Neuronal stem cell (in vitro differentiated cells): ENCODE measurements around the gene ZMYM4.
A peak's percentile ranks its signal among the peaks of the same experiment; 100 is the strongest.

ENCODE experiments used
- DNase-seq: peaks from one replicate; pipeline ENCODE4 v3.0.0-alpha.2; 2013; ENCODE audit warnings: low spot score
- H2AFZ ChIP-seq: one replicate; pipeline ENCODE4 v1.6.1; 2013; ENCODE audit warnings: mild to moderate bottlenecking, low read length, inconsistent platforms
- H2AK5ac ChIP-seq: 2 replicates; pipeline ENCODE4 v1.6.1; 2013; ENCODE audit warnings: low read depth, mild to moderate bottlenecking, inconsistent platforms, low read length, moderate library complexity, mixed read lengths
- H2BK120ac ChIP-seq: 2 replicates; pipeline ENCODE4 v1.6.1; 2013; ENCODE audit warnings: low read depth, mild to moderate bottlenecking, inconsistent platforms, low read length, moderate library complexity, mixed read lengths
- H2BK12ac ChIP-seq: one replicate; pipeline ENCODE4 v1.6.1; 2013; ENCODE audit warnings: low read length, inconsistent platforms
- H2BK15ac ChIP-seq: 2 replicates; pipeline ENCODE4 v1.6.1; 2013; ENCODE audit warnings: mild to moderate bottlenecking, low read length, inconsistent platforms, mixed read lengths
- H2BK5ac ChIP-seq: one replicate; pipeline ENCODE4 v1.6.1; 2013; ENCODE audit warnings: inconsistent platforms, mild to moderate bottlenecking, low read length, moderate library complexity
- H3K14ac ChIP-seq: one replicate; pipeline ENCODE4 v1.6.1; 2013; ENCODE audit warnings: low read length, inconsistent platforms
- H3K18ac ChIP-seq: 2 replicates; pipeline ENCODE4 v1.6.1; 2013; ENCODE audit warnings: low read length, inconsistent platforms
- H3K23ac ChIP-seq: 2 replicates; pipeline ENCODE4 v1.6.1; 2013; ENCODE audit warnings: low read depth, mild to moderate bottlenecking, mixed read lengths, low read length, inconsistent platforms; ENCODE audit not compliant: poor library complexity
- H3K27ac ChIP-seq: replicated peaks from 3 replicates; pipeline ENCODE4 v1.5.1; 2013; ENCODE audit warnings: low read length, inconsistent platforms
- H3K27me3 ChIP-seq, 3 experiments: 2 replicates each; pipeline ENCODE4 v1.6.1; 2013; ENCODE audit warnings: low read length in 3 of 3, mild to moderate bottlenecking in 2 of 3, inconsistent platforms in 1 of 3, low read depth in 1 of 3, mixed read lengths in 1 of 3, moderate library complexity in 1 of 3; ENCODE audit not compliant: control insufficient read depth in 3 of 3, insufficient read depth in 3 of 3
- H3K36me3 ChIP-seq, 2 donors: replicated peaks in 1 of 2; 2 replicates each; pipeline ENCODE4 v1.6.1; 2013; ENCODE audit warnings: low read length in 2 of 2; ENCODE audit not compliant: control insufficient read depth in 2 of 2, insufficient read depth in 2 of 2
- H3K4ac ChIP-seq: 2 replicates; pipeline ENCODE4 v1.6.1; 2013; ENCODE audit warnings: inconsistent platforms, mild to moderate bottlenecking, low read length, moderate library complexity
- H3K4me1 ChIP-seq, 2 donors: 1 replicate in 1 of 2; 2 replicates in 1 of 2; pipeline ENCODE4 v1.6.1; 2013; ENCODE audit warnings: low read length in 2 of 2, low read depth in 1 of 2; ENCODE audit not compliant: control insufficient read depth in 2 of 2, insufficient read depth in 1 of 2
- H3K4me2 ChIP-seq: one replicate; pipeline ENCODE4 v1.6.1; 2013; ENCODE audit warnings: mild to moderate bottlenecking, low read length, inconsistent platforms; ENCODE audit not compliant: insufficient read depth, poor library complexity, severe bottlenecking
- H3K4me3 ChIP-seq, 2 donors: 2 replicates each; pipeline ENCODE4 v1.5.1; 2013; ENCODE audit warnings: low read length in 2 of 2, mild to moderate bottlenecking in 2 of 2, inconsistent platforms in 1 of 2, moderate library complexity in 1 of 2
- H3K79me1 ChIP-seq: one replicate; pipeline ENCODE4 v1.6.1; 2013; ENCODE audit warnings: low read depth, mild to moderate bottlenecking, inconsistent platforms, low read length, moderate library complexity
- H3K9ac ChIP-seq: one replicate; pipeline ENCODE4 v1.6.1; 2013; ENCODE audit warnings: mild to moderate bottlenecking, low read depth, low read length, inconsistent platforms; ENCODE audit not compliant: poor library complexity
- H3K9me3 ChIP-seq, 2 donors: replicated peaks in 1 of 2; 2 replicates each; pipeline versions ENCODE3 to v1.6.1; 2013; ENCODE audit warnings: low read length in 2 of 2, mild to moderate bottlenecking in 2 of 2, inconsistent platforms in 1 of 2, low read depth in 1 of 2, mixed read lengths in 1 of 2, moderate library complexity in 1 of 2; ENCODE audit not compliant: control insufficient read depth in 2 of 2, insufficient read depth in 1 of 2
- H4K8ac ChIP-seq: one replicate; pipeline ENCODE4 v1.6.1; 2013; ENCODE audit warnings: low read depth, mild to moderate bottlenecking, inconsistent platforms, low read length, moderate library complexity
- H4K91ac ChIP-seq: one replicate; pipeline ENCODE4 v1.6.1; 2013; ENCODE audit warnings: low read length, low read depth, mild to moderate bottlenecking, inconsistent platforms; ENCODE audit not compliant: poor library complexity
- WGBS, 2 donors: extraction: QIAGEN DNeasy Blood & Tissue Kit; methylation state at CpG; one replicate each; pipeline ENCODE4 v1.1.7; 2013; ENCODE audit warnings: missing lambda C conversion rate in 2 of 2, mixed read lengths in 1 of 2; ENCODE audit not compliant: insufficient read length in 2 of 2, insufficient replicate concordance in 1 of 2; ENCODE audit errors: extremely low coverage in 2 of 2; 5-methylcytosine and 5-hydroxymethylcytosine counted together

The ZMYM4 gene

DNA sequence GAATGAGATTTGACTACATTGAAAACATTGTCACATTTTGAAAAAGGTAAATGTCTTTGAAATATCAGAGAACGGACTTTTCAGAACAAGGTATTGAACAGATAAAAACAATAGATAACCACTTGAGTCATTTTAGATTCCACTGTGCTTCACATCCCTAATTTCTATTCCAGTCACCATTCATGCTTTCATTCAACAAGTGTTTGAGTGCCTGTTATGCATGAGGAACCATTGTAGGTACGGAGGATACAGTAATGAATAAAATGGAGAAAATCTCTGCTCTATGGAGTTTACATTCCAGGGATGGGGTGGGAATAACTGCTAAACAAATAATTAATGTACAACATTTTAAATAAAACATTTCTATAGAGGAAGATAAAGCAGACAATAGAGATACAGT, 26.3 kb downstream of the ZMYM4 start:
- no peak for DNase-seq
- Histone ChIP-seq H3K27me3 (no peaks in the 10 kb centered on the region), H2BK5ac (no peak overlapping the region), H4K8ac (no peak overlapping the region), H3K36me3 (peaks cover 6 to 92% of the 10 kb centered on the region in 2 donors), H3K27ac (no peak overlapping the region), H2AK5ac (no peak overlapping the region), H3K4me2 (no peak overlapping the region), H3K4me3 (no peak overlapping the region), H3K14ac (no peak overlapping the region), H4K91ac (no peak overlapping the region), H3K18ac (no peak overlapping the region), H2BK15ac (no peak overlapping the region), H3K9me3 (peaks cover 0 to 10% of the 10 kb centered on the region in 2 donors), H2BK12ac (no peak overlapping the region), H3K23ac (no peak overlapping the region), H2AFZ (no peak overlapping the region), H2BK120ac (no peak overlapping the region), H3K79me1 (peaks cover 6% of the 10 kb centered on the region), H3K9ac (no peak overlapping the region), H3K4me1 (no peaks in the 10 kb centered on the region), H3K4ac (no peak overlapping the region)
- no CpG with 5 or more reads among the region's 2 CpGs for WGBS, 2 donors

DNA sequence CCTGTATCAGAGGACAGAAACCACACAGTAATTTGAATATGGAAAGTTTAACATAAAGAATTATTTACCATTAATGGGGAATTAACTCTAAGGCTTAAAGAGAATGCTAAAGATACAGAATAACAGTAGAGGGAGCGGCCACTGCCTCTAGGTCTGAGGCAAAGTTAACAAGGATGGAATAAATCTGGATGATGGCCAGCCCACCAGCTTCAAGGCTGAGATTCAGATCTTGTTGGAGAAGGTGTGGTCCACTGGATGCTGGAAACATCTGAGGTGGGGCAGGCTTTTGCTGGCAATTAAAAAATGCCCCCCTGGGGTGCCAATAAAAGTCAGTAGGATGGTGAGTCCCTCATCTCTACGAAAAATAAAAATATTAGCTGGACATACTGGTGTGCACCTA, 29.4 kb downstream of the ZMYM4 start:
- no CpG with 5 or more reads among the region's 2 CpGs for WGBS, 2 donors
- peaks cover 4 to 92% of the 10 kb centered on the region in 2 donors for H3K36me3 ChIP-seq

DNA sequence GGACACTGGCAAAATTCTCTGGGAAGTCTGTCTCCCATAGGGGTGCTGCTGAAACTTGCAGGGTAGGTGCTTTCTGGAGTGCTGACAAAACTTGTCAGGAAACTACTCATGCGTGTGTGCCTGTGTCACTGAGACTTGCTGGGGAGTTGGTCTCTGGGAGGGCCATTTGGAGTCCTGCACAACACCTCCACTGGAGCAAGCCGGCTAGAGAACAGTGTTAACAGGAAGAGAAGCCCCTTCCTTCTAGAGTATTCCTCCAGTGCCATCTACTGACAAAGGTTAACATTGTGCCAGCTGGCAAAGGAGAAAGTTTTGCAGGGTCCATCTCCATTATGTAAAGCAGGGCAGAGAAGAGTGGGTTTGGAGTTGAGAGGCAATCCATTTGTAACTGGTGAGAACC, 30.0 kb downstream of the ZMYM4 start:
- H3K4ac ChIP-seq: no peak overlapping the region
- peaks cover 4 to 92% of the 10 kb centered on the region in 2 donors for H3K36me3 ChIP-seq
- H4K91ac ChIP-seq: no peak overlapping the region
- no peak overlapping the region for H2BK120ac ChIP-seq
- H2BK15ac ChIP-seq: no peak overlapping the region
- H3K23ac ChIP-seq: no peak overlapping the region
- no peaks in the 10 kb centered on the region for H3K4me1 ChIP-seq
- no peak overlapping the region for H3K14ac ChIP-seq
- no CpG with 5 or more reads among the region's 2 CpGs for WGBS, 2 donors
- no peak overlapping the region for H3K4me2 ChIP-seq
- no peak overlapping the region for H2AFZ ChIP-seq
- no peak overlapping the region for H3K27ac ChIP-seq
- no peak overlapping the region for H3K9ac ChIP-seq
- DNase-seq: peak; percentile 2
- H3K4me3 ChIP-seq: no peak overlapping the region
- no peak overlapping the region for H3K18ac ChIP-seq
- H3K9me3 ChIP-seq: peaks cover 0 to 12% of the 10 kb centered on the region in 2 donors
- no peak overlapping the region for H4K8ac ChIP-seq
- H2BK12ac ChIP-seq: no peak overlapping the region
- no peaks in the 10 kb centered on the region for H3K27me3 ChIP-seq
- H2BK5ac ChIP-seq: no peak overlapping the region
- H2AK5ac ChIP-seq: no peak overlapping the region
- no peaks in the 10 kb centered on the region for H3K79me1 ChIP-seq

More for the DNA sequence above, 29.4 kb downstream of the ZMYM4 start:
- Histone ChIP-seq H3K23ac (no peak overlapping the region), H3K4me2 (no peak overlapping the region), H3K14ac (no peak overlapping the region), H4K91ac (no peak overlapping the region), H2AFZ (no peak overlapping the region), H3K27ac (no peak overlapping the region), H3K79me1 (no peaks in the 10 kb centered on the region), H3K9ac (no peak overlapping the region), H3K18ac (no peak overlapping the region), H3K9me3 (peaks cover 0 to 16% of the 10 kb centered on the region in 2 donors), H2BK15ac (no peak overlapping the region), H2AK5ac (no peak overlapping the region), H3K4ac (no peak overlapping the region), H2BK12ac (no peak overlapping the region), H4K8ac (no peak overlapping the region), H2BK5ac (no peak overlapping the region), H3K4me1 (no peaks in the 10 kb centered on the region), H3K4me3 (no peak overlapping the region), H2BK120ac (no peak overlapping the region), H3K27me3 (no peaks in the 10 kb centered on the region)
- no peak for DNase-seq

DNA sequence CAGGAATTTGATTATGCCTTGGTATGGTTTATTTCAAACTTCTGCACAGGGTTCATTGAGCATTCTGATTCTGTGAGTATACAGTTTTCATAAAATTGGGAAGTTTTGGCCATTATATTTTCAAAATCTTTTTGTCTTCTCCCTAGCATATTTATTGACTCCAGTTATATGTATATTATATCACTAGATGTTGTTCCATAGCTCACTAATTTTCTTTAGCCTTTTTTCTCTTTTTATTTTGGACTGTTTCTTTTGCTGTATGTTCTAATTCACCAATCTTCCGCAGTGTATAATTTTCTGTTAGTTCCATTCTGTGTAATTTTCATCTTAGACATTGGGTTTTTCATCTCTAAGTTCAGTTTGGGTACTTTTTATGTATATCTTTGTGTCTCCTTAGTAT, 31.9 kb downstream of the ZMYM4 start:
- H2AFZ ChIP-seq: no peak overlapping the region
- no peak overlapping the region for H2BK12ac ChIP-seq
- no peaks in the 10 kb centered on the region for H3K27me3 ChIP-seq
- peaks cover 0 to 12% of the 10 kb centered on the region in 2 donors for H3K9me3 ChIP-seq
- H3K4me2 ChIP-seq: no peak overlapping the region
- no peak for DNase-seq
- no peak overlapping the region for H3K23ac ChIP-seq
- no peak overlapping the region for H3K14ac ChIP-seq
- no peak overlapping the region for H2BK120ac ChIP-seq
- no CpG with 5 or more reads among the region's 1 CpG for WGBS, 2 donors
- no peak overlapping the region for H2BK15ac ChIP-seq
- no peak overlapping the region for H4K8ac ChIP-seq
- no peaks in the 10 kb centered on the region for H3K4me1 ChIP-seq
- no peak overlapping the region for H3K27ac ChIP-seq
- H3K9ac ChIP-seq: no peak overlapping the region
- no peak overlapping the region for H3K18ac ChIP-seq
- no peak overlapping the region for H3K4me3 ChIP-seq
- no peak overlapping the region for H3K4ac ChIP-seq
- H3K79me1 ChIP-seq: no peaks in the 10 kb centered on the region
- H3K36me3 ChIP-seq: peaks cover 4 to 90% of the 10 kb centered on the region in 2 donors
- no peak overlapping the region for H4K91ac ChIP-seq
- no peak overlapping the region for H2AK5ac ChIP-seq
- no peak overlapping the region for H2BK5ac ChIP-seq
